ENCODE data around the gene PCDH7. TPM values are rescaled to one million over a fixed set of nuclear protein-coding genes. Genes with fewer than 3 reads are reported as not detected.

The PCDH7 gene
- total RNA-seq, 1 experiment from 2014 or later: 1.9 TPM

- no peaks in the 10 kb centered on the region for H3K79me2 ChIP-seq (ENCODE audit: low read length)
- H3K9me2 ChIP-seq (replicated peaks; ENCODE audit: low read length): no peaks in the 10 kb centered on the region
- POLR2A ChIA-PET (ENCODE audit: unreplicated experiment): interaction anchor here (0.5 kb wide), 1 partner anchor 379 kb away, joined by 3 read pairs; no protein-coding TSS in a partner anchor
- TF ChIP-seq EZH2phosphoT487 (IDR thresholded peaks at IDR 0.05; ENCODE audit: borderline replicate concordance, low read length) (no peak), CTCF (conservative IDR thresholded peaks at IDR 0.05; ENCODE audit: low read depth, low read length) (no peak), EZH2 (IDR thresholded peaks at IDR 0.05; ENCODE audit: low read length, unreplicated experiment) (no peak)
- no peaks in the 10 kb centered on the region for H3K27me3 ChIP-seq (ENCODE audit: low read length)
- H3K4me3 ChIP-seq (ENCODE audit: low read length): peak overlapping the region; percentile 79
- peak overlapping the region; percentile 91 for H2AFZ ChIP-seq (ENCODE audit: low read length)
- peak overlapping the region; percentile 93 for H3K4me2 ChIP-seq (ENCODE audit: low read length)
- ATAC-seq: no peak
- BruUV-seq (replicated peaks): no TSS peak
- H3F3A ChIP-seq (ENCODE audit: low read length, unreplicated experiment): no peaks in the 10 kb centered on the region
- peak; percentile 13 for DNase-seq
- no peaks in the 10 kb centered on the region for H3K36me3 ChIP-seq (ENCODE audit: low read depth, low read length)
- H3K9ac ChIP-seq (ENCODE audit: low read length): no peak overlapping the region
- CTCF ChIA-PET: no interaction called here
- no peak overlapping the region for H3K27ac ChIP-seq (ENCODE audit: low read length)
- H3K4me1 ChIP-seq (ENCODE audit: insufficient read depth, low read length): peaks cover 10% of the 10 kb centered on the region; the same call in 1 of the 2 replicates
- no peaks in the 10 kb centered on the region for H3K9me3 ChIP-seq (ENCODE audit: low read length)
- intact Hi-C loops (cut with micrococcal nuclease): loop anchor here (2.0 to 10.0 kb wide), 8 partner anchors 146 to 1628 kb away; no protein-coding TSS in a partner anchor
- H4K20me1 ChIP-seq (ENCODE audit: low read length): no peaks in the 10 kb centered on the region
Measured at GRCh38 chr4:30716681-30717207, 3.4 kb upstream of the PCDH7 start.

- Histone ChIP-seq H3K9me2 (replicated peaks; ENCODE audit: low read length) (no peaks in the 10 kb centered on the region), H3K79me2 (ENCODE audit: low read length) (no peaks in the 10 kb centered on the region), H3F3A (ENCODE audit: low read length, unreplicated experiment) (no peaks in the 10 kb centered on the region), H3K9ac (ENCODE audit: low read length) (0 out of 2 replicates have a peak overlapping the region, but pooled peaks have one; percentile 7), H3K4me3 (ENCODE audit: low read length) (peak overlapping the region; percentile 79), H3K9me3 (ENCODE audit: low read length) (no peaks in the 10 kb centered on the region), H3K4me2 (ENCODE audit: low read length) (peak overlapping the region; percentile 93), H3K36me3 (ENCODE audit: low read depth, low read length) (no peaks in the 10 kb centered on the region), H3K27me3 (ENCODE audit: low read length) (no peaks in the 10 kb centered on the region), H3K4me1 (ENCODE audit: insufficient read depth, low read length) (peaks cover 10% of the 10 kb centered on the region; the same call in 1 of the 2 replicates), H2AFZ (ENCODE audit: low read length) (peak overlapping the region; percentile 91), H4K20me1 (ENCODE audit: low read length) (no peaks in the 10 kb centered on the region), H3K27ac (ENCODE audit: low read length) (peak overlapping the region; percentile 17; the same call in 1 of the 2 replicates)
- POLR2A ChIA-PET (ENCODE audit: unreplicated experiment): interaction anchor here (0.5 kb wide), 1 partner anchor 378 kb away, joined by 3 read pairs; no protein-coding TSS in a partner anchor
- no TSS peak for BruUV-seq (replicated peaks)
- CTCF ChIA-PET: no interaction called here
- ATAC-seq (peak; percentile 32), DNase-seq (peak; percentile 49)
- no peak for TF ChIP-seq EZH2phosphoT487 (IDR thresholded peaks at IDR 0.05; ENCODE audit: borderline replicate concordance, low read length)
- no peak for TF ChIP-seq CTCF (conservative IDR thresholded peaks at IDR 0.05; ENCODE audit: low read depth, low read length)
- TF ChIP-seq EZH2 (IDR thresholded peaks at IDR 0.05; ENCODE audit: low read length, unreplicated experiment): no peak
- intact Hi-C loops (cut with micrococcal nuclease): loop anchor here (2.0 to 10.0 kb wide), 8 partner anchors 145 to 1627 kb away; no protein-coding TSS in a partner anchor
Measured at GRCh38 chr4:30717208-30718020, 2.8 kb upstream of the PCDH7 start.

Measured in PC-3 (cell line).